GM12874 (cell line): ENCODE measurements around the gene ZC2HC1C.
A peak's percentile ranks its signal among the peaks of the same experiment; 100 is the strongest.

Source experiments
- CTCF ChIP-seq: IDR thresholded peaks from 2 replicates; pipeline ENCODE4 v1.5.1; 2011; ENCODE audit warnings: low read depth, mild to moderate bottlenecking, control low read depth, low read length, moderate library complexity; ENCODE audit not compliant: insufficient read depth

The ZC2HC1C gene, protein sequence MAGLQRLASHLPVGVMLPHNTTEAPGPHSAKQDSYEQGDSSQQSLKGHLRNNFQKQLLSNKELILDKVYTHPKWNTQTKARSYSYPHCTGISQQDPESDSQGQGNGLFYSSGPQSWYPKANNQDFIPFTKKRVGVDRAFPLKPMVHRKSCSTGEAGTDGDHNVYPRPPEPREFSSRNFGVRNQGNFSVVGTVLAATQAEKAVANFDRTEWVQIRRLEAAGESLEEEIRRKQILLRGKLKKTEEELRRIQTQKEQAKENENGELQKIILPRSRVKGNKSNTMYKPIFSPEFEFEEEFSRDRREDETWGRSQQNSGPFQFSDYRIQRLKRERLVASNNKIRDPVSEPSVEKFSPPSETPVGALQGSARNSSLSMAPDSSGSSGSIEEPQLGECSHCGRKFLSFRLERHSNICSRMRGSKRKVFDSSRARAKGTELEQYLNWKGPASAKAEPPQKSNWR

GRCh38 chr14:75069121-75069810 is at the start of gene ZC2HC1C:
TSS of gene ZC2HC1C (plus strand) at chr14:75069641. CDS start at chr14:75070574, 933 bp downstream.
- TF ChIP-seq CTCF: no peak

GRCh38 chr14:75022655-75023054 is 46.8 kb upstream of the ZC2HC1C start:
- TF ChIP-seq CTCF: peak; percentile 49; the same call in 1 of the 2 replicates

GRCh38 chr14:75023108-75023507 is 46.3 kb upstream of the ZC2HC1C start:
- no peak for TF ChIP-seq CTCF

- TF ChIP-seq CTCF: no peak
Observed at GRCh38 chr14:75025082-75025481, 44.4 kb upstream of the ZC2HC1C start.

GRCh38 chr14:75025876-75026275 is 43.6 kb upstream of the ZC2HC1C start:
- no peak for TF ChIP-seq CTCF

- TF ChIP-seq CTCF: no peak
Observed at GRCh38 chr14:75030147-75030546, 39.3 kb upstream of the ZC2HC1C start.

GRCh38 chr14:75032939-75033338 is 36.5 kb upstream of the ZC2HC1C start:
- TF ChIP-seq CTCF: no peak
